Liver (tissue), 9 donors: ENCODE results near the gene HOMER1. TPM values are rescaled to one million over a fixed set of nuclear protein-coding genes. Genes with fewer than 3 reads are reported as not detected.

ENCODE experiments used
- DNase-seq: peaks from one replicate; pipeline ENCODE4 v3.0.0-alpha.2; 2017; ENCODE audit warnings: low spot score
- H3K27ac ChIP-seq, 2 donors: one replicate each; pipeline ENCODE4 v1.7.0; 2013; ENCODE audit warnings: inconsistent platforms in 2 of 2, low read length in 2 of 2, control low read depth in 1 of 2, low read depth in 1 of 2, mild to moderate bottlenecking in 1 of 2
- H3K27me3 ChIP-seq, 4 donors: one replicate each; pipeline versions ENCODE4 v1.6.1 to v1.7.0; 2013; ENCODE audit warnings: low read length in 3 of 4, inconsistent platforms in 1 of 4, mild to moderate bottlenecking in 1 of 4, moderate library complexity in 1 of 4; ENCODE audit not compliant: control insufficient read depth in 4 of 4, insufficient read depth in 4 of 4
- H3K36me3 ChIP-seq, 4 donors: one replicate each; pipeline versions ENCODE4 v1.6.1 to v1.7.0; 2013; ENCODE audit warnings: low read length in 3 of 4, mild to moderate bottlenecking in 3 of 4, low read depth in 1 of 4, moderate library complexity in 1 of 4; ENCODE audit not compliant: control insufficient read depth in 4 of 4, insufficient read depth in 3 of 4
- H3K4me1 ChIP-seq, 4 donors: one replicate each; pipeline versions ENCODE4 v1.6.1 to v1.7.0; 2013; ENCODE audit warnings: low read length in 3 of 4, mild to moderate bottlenecking in 3 of 4, moderate library complexity in 1 of 4; ENCODE audit not compliant: control insufficient read depth in 4 of 4, insufficient read depth in 4 of 4
- H3K4me3 ChIP-seq, 3 donors: one replicate each; pipeline versions ENCODE4 v1.6.1 to v1.7.0; 2013; ENCODE audit warnings: low read length in 3 of 3, control low read depth in 1 of 3, low read depth in 1 of 3, mild to moderate bottlenecking in 1 of 3
- H3K9ac ChIP-seq, 2 donors: one replicate each; pipeline ENCODE4 v1.7.0; 2013; ENCODE audit warnings: low read length in 2 of 2, mild to moderate bottlenecking in 2 of 2, moderate library complexity in 2 of 2, control low read depth in 1 of 2, low read depth in 1 of 2
- H3K9me3 ChIP-seq, 4 donors: one replicate each; pipeline versions ENCODE4 v1.6.1 to v1.7.0; 2013; ENCODE audit warnings: low read length in 3 of 4; ENCODE audit not compliant: control insufficient read depth in 4 of 4
- ATF3 ChIP-seq: IDR thresholded peaks from 2 replicates; pipeline ENCODE4 v1.6.1; 2016; ENCODE audit warnings: antibody characterized with exemption
- CTCF ChIP-seq: fragments of 150-350 bp; IDR thresholded peaks from 2 replicates; pipeline ENCODE4 v1.5.1; 2017; ENCODE audit warnings: improper control_type of control experiment, low read depth, low read length; ENCODE audit not compliant: missing input control
- EGR1 ChIP-seq, 2 donors: IDR thresholded peaks; 2 replicates each; pipeline ENCODE4 v1.6.1; 2016 to 2018; ENCODE audit warnings: antibody characterized with exemption in 2 of 2, low read depth in 2 of 2
- FOXA1 ChIP-seq: IDR thresholded peaks from 2 replicates; pipeline ENCODE4 v1.6.1; 2016; ENCODE audit warnings: antibody characterized with exemption
- FOXA2 ChIP-seq: IDR thresholded peaks from 2 replicates; pipeline ENCODE4 v1.6.1; 2016; ENCODE audit warnings: antibody characterized with exemption
- GABPA ChIP-seq, 2 donors: IDR thresholded peaks in 1 of 2; conservative IDR thresholded peaks in 1 of 2; 2 replicates each; pipeline ENCODE4 v1.6.1; 2016; ENCODE audit warnings: antibody characterized with exemption in 2 of 2, mild to moderate bottlenecking in 1 of 2, moderate library complexity in 1 of 2
- HNF4A ChIP-seq, 2 donors: conservative IDR thresholded peaks; 2 replicates each; pipeline ENCODE4 v1.6.1; 2016; ENCODE audit warnings: antibody characterized with exemption in 2 of 2, mild to moderate bottlenecking in 2 of 2
- HNF4G ChIP-seq: IDR thresholded peaks from 2 replicates; pipeline ENCODE4 v1.6.1; 2016; ENCODE audit warnings: antibody characterized with exemption
- JUND ChIP-seq, 2 donors: IDR thresholded peaks; 2 replicates each; pipeline ENCODE4 v1.6.1; 2016; ENCODE audit warnings: antibody characterized with exemption in 2 of 2
- MAX ChIP-seq: IDR thresholded peaks from 2 replicates; pipeline ENCODE4 v1.6.1; 2016; ENCODE audit warnings: antibody characterized with exemption
- NR2F2 ChIP-seq: IDR thresholded peaks from 2 replicates; pipeline ENCODE4 v1.6.1; 2016; ENCODE audit warnings: antibody characterized with exemption
- REST ChIP-seq: IDR thresholded peaks from 2 replicates; pipeline ENCODE4 v1.6.1; 2016; ENCODE audit warnings: antibody characterized with exemption, mild to moderate bottlenecking
- RXRA ChIP-seq, 2 donors: IDR thresholded peaks; 2 replicates each; pipeline ENCODE4 v1.6.1; 2017 to 2018; ENCODE audit warnings: antibody characterized with exemption in 2 of 2, mild to moderate bottlenecking in 1 of 2
- SP1 ChIP-seq: IDR thresholded peaks from 2 replicates; pipeline ENCODE4 v1.6.1; 2018; ENCODE audit warnings: antibody characterized with exemption, mild to moderate bottlenecking
- TAF1 ChIP-seq: conservative IDR thresholded peaks from 2 replicates; pipeline ENCODE4 v1.6.1; 2016; ENCODE audit warnings: antibody characterized with exemption, mild to moderate bottlenecking
- YY1 ChIP-seq: IDR thresholded peaks from 2 replicates; pipeline ENCODE4 v1.6.1; 2016; ENCODE audit warnings: antibody characterized with exemption, mild to moderate bottlenecking
- ZBTB33 ChIP-seq: IDR thresholded peaks from 2 replicates; pipeline ENCODE4 v1.6.1; 2016; ENCODE audit warnings: antibody characterized with exemption
- WGBS: extraction: QIAGEN DNeasy Blood & Tissue Kit; methylation state at CpG from one replicate; pipeline ENCODE4 v1.1.7; 2013; 5-methylcytosine and 5-hydroxymethylcytosine counted together
- polyA plus RNA-seq, 2 donors: library from polyadenylated mRNA; stranded (reverse) in 1 of 2; unstranded in 1 of 2; fragments of 200-250 nt in 1 of 2; fragments of >200 nt in 1 of 2; fragmentation: Nextera tagmentation in 1 of 2; extraction: Ambion mirVana in 1 of 2; gene quantifications; one replicate each; pipeline versions ENCODE4 v1.2.1 to v1.2.3, GENCODE V29; 2013 to 2015
- total RNA-seq, 2 donors: library from RNA; depleted of rRNA; stranded (reverse); fragments of >200 nt; gene quantifications; one replicate each; pipeline ENCODE4 v1.2.3, GENCODE V29; 2014
- donor health status: healthy.
- donor health status: healthy.
- donor health status: healthy.
- donor health status: healthy.
- donor health status: healthy.

Gene HOMER1
- total and polyA plus RNA-seq, 4 donors: 0.33 to 8.7 (median 1.2) TPM

- H3K4me3 ChIP-seq: no peak overlapping the region
- TF ChIP-seq ZBTB33 (no peak), SP1 (no peak), ATF3 (no peak), YY1 (no peak), MAX (no peak)
- no peaks in the 10 kb centered on the region for H3K27me3 ChIP-seq
- no peak overlapping the region for H3K9ac ChIP-seq
- WGBS: 79% methylated on average over 5 of the region's 5 CpGs
- DNase-seq: no peak
- no peaks in the 10 kb centered on the region for H3K4me1 ChIP-seq
- no peaks in the 10 kb centered on the region for H3K36me3 ChIP-seq
- peaks cover 0 to 13% (median 2%) of the 10 kb centered on the region in 4 donors for H3K9me3 ChIP-seq
- H3K27ac ChIP-seq: no peak overlapping the region
Observed at GRCh38 chr5:79526928-79527327, 13.0 kb upstream of the HOMER1 start.

GRCh38 chr5:79526493-79526892 lies 12.6 kb upstream of the HOMER1 start:
- Histone ChIP-seq H3K27ac (no peak overlapping the region), H3K9me3 (peaks cover 0 to 13% (median 2%) of the 10 kb centered on the region in 4 donors), H3K27me3 (no peaks in the 10 kb centered on the region), H3K4me1 (no peaks in the 10 kb centered on the region), H3K9ac (no peak overlapping the region), H3K4me3 (no peak overlapping the region), H3K36me3 (no peaks in the 10 kb centered on the region)
- TF ChIP-seq TAF1 (no peak), GABPA (IDR thresholded peaks at IDR 0.05 in 1 of 2, conservative IDR thresholded peaks at IDR 0.05 in 1 of 2) (no peak), FOXA2 (no peak), RXRA (IDR thresholded peaks at IDR 0.05) (no peak), NR2F2 (no peak), SP1 (no peak), FOXA1 (no peak), CTCF (no peak), EGR1 (IDR thresholded peaks at IDR 0.05; ENCODE audit: low read depth in 2 of 2) (no peak), HNF4A (conservative IDR thresholded peaks at IDR 0.05) (no peak), REST (no peak), HNF4G (no peak), MAX (no peak), YY1 (no peak), ATF3 (no peak), ZBTB33 (no peak), JUND (IDR thresholded peaks at IDR 0.05) (no peak)
- WGBS: 93% methylated on average over 2 of the region's 2 CpGs
- no peak for DNase-seq
